NCI-H146 treated with DMSO at 0.1 percent for 48 hours (cell line): Measurements from ENCODE around the gene CLIP2.

Experiments
- DNase-seq: peaks from one replicate; lab custom pipeline; 2025; ENCODE audit not compliant: unreplicated experiment; lab: John Stamatoyannopoulos, UW

Gene CLIP2

DNA sequence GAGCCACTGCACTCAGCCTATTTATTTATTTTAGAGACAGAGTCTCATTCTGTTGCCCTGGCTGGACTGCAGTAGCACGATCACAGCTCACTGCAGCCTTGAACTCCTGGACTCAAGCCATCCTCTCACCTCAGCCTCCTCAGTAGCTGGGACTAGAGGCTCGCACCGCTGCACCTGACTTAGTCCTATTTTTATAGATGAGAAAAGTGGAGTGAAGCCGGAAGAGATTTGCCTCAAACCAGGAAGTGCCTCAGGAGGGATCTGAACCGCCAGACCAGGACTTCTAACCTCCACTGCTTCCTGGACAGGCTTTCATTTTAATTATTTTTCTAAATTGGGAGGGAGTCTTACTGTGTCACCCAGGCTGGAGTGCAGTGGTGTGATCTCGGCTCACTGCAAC is 17.5 kb upstream of the CLIP2 start:
- no peak for DNase-seq

DNA sequence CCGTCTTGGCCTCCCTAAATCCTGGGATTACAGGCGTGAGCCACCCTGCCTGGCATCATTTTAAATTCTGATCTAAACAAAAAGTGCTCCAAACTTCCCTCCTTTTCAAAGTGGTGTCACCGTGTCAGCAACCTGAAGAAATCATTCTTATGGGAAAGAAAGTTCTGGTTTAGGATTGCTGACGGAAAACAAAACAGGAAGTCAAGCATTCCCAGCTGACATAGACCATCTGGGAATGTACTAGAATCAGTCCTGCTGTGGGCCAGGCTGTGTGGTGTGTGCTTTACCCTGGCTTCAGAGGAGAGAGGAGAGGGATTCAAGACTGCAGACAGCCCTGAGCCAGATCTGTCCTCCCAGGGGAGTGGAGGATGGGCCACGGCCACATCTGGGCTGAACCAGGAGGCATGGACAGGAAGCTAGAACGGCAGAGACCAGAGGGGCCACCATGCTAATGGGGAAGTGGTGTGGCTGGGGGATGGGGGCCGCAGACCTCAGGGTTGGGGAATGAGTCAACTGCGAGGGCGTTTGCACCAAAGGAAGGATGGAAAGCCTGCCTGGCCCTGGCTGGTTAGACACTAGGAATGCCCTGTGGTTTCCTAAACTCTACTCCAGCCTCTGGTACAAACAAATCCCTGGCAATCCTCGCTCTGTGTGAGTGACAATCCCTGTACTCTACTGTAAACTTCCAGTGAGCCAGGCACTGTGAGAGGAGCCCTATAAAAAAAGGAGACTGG is 16.7 kb upstream of the CLIP2 start:
- no peak for DNase-seq

DNA sequence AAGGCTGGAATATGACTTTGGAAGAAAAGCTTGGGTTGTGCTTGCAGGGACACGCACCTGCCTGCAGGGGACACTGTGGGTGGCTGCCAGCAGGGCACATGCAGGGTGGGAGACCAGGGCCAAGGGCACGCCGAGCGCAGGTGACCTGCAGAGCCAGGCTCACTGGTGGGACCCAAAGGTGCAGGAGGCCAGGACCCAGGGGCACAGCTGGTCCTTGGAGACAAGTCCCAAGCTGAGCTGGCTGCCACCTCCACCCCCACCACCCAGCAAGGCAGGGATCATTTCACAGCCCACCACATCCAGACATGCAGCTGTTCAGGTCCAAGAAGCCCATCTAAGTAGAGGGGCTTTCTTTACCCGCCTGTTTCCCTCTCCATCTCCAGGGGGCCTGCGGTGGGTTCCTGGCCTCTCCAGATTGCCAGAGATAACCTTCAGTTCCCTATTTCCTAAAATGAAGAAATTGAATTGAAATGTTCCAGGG is 13.8 kb upstream of the CLIP2 start:
- DNase-seq = no peak

DNA sequence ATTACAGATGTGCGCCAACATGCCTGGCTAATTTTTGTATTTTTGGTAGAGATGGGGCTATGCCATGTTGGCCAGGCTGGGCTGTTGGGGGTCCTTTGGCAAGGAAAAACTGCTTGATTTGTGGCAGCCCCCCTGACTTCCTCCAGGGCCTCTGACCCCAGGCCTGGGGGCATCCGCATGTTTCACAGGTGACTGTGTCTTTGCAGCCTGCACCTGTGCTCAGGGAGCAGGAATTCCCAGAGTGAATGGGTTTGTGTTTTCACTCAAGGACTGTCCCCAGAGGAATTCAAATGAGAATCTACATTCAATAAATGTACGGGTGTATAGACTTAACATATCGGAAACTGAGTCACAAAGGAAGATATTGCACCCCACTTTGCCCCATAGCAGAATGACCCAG is 11.6 kb upstream of the CLIP2 start:
- no peak for DNase-seq

DNA sequence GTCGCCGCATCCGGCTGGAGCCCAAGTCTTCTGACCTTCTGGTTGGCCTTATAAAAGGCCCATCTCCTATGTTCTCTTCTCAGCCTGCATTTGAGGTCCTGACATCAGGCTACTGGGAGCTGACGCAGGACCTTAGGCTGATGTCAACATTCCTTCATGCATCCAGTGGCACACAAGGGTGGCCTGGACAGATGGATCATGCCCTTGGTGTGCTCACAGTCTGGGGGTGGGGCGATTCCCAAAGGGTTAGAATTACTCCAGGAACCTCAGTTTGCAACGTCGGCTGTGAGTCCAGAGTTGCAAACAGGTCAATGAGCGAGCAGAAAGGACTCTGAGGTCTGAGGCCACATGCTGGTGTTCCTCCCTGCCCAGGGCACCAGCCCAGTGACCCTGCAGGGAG is 8.2 kb upstream of the CLIP2 start:
- no peak for DNase-seq

DNA sequence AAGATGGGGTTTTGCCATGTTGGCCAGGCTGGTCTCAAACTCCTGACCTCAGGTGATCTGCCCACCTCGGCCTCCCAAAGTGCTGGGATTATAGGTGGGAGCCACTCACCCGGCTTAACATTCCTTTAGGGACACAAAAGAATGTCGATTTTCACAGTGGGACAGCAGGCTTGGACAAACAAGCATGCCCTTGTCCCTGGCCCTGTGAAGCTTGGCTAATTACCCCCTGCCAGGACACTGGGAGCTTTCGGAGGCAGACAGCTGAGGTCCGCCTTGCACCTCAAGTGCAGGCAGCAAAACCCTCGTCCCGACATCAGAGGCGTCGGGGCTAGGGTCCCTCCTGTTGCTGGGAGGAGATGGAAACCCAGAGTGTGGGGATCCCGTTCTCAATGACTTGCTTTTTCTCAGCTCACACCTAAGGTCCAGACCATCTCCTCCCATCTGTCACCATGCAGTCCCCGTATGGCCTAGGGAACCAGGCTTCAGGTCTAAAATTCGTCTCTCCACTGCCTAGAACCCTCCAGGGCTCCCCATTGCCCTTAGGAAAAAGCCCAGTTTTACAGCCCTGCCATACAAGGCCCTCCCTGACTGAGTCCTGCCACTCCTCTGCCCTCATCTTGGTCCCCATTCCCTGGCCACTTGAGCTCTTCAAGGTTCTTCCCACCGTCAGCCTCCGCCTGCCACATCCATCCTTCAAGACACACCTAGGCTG is 6.3 kb upstream of the CLIP2 start:
- DNase-seq = peak; percentile 24

DNA sequence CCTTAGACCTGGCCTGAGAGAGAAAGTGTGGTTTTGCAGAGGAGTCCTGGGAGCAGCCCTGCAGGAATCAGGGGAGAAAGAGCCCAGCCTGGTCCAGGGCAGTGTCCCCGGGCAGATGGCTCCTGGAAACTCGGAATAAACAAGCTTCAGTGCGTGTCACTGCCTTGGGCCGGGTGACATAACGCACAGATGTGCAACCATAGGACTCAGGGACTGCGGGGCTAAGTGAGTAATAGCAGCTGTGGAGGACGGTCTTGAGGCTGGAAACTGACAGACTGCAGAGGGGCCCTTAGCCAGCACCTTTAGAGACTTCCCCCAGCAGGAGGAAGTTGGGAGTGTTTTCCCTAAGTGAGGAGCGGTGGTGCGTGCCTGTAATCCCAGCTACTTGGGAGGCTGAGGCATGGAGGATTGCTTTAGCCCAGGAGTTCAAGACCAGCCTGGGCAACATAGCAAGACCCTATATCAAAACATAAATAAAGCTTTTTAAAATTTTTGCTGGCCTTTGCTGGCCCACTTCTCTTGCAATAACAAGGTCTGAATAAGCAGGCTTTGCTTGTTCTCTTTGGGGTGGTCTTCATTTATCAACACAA is 5.3 kb upstream of the CLIP2 start:
- DNase-seq = no peak

DNA sequence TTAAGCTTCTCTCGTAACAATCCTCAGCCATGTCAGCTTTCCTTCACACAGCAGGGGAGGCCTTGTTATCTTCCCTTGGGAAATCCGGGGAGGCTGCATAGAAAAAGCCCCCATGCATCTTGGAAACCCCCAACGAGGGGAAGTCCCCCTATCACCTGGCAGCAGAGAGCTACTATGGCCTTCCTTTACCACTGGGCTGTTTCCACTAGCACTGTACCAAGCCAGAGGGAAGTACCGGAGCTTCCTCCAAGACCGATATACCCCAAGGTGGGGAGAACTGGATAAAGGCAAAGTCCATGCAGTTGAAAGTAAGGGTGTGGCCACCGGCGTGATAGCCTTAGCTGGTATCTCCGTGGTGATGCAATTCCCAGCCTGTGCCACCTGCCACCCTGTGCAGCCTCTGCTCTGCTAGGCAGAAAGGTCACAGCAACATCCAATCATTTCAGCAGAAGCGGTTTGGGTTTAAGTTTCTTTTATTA is 4.4 kb upstream of the CLIP2 start:
- DNase-seq = no peak

DNA sequence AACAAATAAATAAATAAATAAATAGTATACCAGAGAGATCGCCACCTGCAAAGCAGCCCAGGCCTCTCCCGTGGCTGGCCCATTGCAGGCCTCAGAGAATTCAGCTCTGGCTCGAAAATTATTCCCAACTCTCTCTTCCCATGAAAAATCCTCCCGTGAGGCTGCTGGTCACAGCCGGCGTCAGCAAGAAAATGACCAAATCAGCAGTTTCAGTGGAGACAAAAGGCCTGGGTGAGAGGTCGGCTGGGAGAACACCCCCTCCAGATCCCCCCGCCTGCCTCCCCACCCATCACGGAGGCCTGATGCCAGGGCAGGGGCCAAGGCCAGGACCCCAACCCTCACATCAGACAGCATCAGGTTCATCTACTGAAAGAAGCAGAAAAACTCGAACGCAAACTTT is 3.1 kb upstream of the CLIP2 start:
- no peak for DNase-seq

DNA sequence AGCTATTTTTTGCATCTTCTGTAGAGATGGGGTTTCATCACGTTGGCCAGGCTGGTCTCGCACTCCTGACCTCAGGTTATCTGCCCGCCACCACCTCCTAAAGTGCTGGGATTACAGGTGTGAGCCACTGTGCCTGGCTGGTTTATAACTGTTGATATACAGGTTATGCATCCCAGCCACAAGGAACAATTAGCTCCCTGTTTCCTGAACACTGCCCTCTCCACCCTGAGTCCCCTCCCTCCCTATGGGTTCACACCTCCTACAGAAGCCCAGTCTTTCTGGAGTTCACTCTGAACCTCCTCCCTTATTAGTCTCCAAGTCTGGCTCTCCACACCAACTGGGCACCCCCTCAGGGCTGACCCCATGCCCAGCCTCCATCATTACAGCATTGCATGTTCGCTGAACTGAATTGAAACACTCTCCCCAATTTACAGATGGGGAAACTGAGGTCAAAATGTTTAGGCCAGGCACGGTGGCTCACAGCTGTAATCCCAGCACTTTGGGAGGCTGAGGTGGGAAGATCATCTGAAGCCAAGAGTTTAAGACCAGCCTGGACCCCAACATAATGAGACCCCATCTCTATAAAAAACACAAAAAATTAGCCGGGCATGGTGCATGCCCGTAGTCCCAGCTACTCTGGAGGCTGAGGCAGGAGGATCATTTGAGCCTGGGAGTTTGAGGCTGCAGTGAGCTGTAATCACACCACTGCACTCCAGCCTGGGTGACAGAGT is 1.7 kb upstream of the CLIP2 start:
- no peak for DNase-seq

DNA sequence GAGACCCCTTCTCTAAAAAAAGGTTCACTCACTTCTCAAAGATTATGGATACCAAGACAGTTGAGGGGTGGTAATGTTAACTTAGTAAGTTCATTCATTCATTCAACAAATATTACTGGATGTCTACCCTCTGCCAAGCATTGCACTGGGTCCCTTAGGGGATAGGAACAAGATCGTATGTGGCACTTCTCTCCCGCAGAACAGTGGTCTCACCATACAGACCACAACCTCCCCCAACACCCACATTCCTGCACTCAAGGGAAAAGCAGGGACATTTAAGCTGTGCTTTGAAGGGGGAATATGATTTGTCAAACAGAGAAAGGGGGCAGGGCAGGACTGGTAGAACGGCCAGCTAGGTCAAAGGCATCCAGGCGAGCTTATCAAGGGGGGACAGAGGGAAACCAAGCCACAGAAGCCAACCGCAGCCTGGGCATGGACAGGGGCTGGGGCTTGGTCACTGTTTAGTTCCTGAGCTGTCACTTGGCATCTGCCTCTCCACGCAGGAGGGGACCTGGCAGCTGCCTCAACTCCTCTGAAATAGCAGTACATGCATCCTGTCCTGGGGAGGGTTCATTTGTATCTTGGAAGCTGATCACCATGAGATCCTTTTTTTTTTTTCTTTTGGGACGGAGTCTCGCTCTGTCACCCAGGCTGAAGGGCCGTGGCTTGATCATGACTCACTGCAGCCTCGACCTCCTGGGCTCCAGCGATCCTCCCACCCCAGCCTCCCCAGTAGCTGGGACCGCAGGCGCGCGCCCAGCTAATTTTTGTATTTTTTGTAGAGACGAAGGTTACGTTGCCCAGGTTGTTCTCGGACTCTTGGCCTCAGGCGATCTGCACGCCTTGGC is 949 bp upstream of the CLIP2 start:
- no peak for DNase-seq

DNA sequence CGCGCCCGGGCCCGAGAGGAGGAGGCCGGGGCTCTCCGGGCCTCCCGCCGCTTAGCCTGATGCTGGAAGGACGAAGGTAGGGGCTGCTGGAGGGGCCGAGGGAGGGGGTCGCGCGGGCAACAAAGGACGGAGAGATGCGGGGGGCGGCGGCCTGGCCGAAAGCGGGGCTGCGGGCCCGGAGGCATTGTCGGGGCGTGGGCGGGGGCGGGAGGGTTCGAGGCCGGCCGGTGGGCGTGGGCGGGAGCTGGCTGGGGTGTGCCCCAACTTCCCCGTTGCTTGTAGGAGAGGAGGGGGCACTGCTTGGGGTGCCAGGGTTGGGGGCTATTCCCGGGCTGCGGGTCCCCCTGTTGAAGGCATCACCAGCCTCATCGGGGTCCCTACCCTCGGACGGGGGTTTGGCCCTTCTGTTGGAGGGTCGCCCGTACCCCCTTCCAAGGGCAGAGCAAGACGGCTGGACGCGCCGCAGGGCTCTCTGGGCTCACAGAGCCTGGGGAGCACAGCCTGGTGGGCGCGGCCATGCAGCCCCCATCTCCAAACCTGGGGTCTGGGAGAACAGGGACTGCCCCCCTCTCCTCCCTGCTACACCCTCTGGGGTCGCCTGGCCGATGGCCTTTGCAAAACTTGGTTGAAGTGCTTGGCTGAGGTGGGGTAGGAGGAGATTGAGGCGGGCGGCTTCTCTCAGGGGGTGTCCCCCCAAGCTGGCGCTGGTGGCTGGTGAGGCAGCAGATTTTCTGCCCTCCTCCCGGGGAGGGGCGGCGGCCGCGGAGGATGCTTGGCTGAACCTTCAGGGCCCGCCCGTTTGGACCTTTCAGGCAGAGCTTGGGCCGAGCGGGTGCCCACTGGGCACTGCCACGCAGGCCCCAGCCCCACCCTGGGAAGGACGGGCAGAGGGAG is 699 bp downstream of the CLIP2 start:
- no peak for DNase-seq

DNA sequence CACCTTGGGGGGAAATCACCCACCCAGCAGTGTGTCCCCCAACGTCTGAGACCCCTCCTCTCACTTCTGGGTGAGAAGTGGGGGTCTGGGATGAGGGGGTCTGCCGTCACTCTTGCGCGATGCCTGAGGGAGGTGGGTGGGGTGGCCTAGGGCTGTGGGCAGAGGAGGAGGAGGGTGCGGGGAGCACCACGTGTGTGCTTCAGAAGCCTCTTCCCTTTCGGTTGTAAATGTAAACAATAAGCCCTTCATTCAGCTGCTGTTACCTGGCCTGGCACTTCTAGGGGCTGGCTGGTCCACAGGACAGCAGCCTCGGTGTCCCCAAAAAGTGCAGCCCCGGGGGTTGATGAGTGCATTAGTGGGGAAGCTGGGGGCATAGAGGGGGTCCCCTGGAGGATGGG is 1.3 kb downstream of the CLIP2 start:
- DNase-seq = no peak

DNA sequence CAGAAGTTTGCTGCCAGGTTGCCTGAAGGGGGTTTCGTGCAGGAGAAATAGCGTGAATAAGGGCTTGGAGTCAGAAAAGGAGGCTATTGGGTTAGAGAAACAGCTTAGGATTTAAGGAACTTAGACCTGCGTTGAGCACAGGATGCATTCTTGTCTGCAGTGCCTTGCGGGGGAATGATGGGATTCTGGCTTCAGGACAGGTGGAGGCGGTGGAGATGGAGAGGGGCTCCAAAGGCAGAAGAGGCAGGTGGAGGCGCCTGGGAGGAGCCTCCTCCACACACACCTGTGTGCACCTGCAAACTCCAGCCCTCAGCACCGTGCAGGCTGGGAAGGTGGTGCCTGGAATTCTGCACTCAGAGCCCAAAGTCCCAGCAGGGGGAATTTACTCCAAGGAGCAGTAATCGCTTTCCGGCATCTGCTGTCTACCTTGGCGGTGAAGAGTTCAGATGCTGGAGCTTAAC is 1.8 kb downstream of the CLIP2 start:
- DNase-seq = peak; percentile 33

DNA sequence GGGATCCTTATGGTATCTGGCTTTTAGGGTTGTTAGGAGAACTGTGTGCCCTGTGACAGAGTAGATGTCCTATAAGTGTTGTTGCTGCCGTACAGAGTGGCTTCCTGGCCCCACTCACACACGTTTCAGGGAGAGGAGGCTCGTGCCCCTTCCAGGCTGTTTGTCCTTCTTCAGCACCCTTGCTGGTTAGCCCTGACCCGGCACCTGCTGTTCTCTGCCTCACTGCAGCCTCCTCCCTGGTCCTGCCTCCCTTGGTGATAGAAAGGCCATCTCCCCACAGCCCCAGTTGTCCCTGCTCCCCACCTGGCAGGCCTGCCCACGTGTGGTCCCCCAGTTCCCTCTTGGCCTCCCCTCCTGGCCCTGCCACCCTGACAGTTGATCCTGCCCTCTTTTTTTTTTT is 2.3 kb downstream of the CLIP2 start:
- no peak for DNase-seq

DNA sequence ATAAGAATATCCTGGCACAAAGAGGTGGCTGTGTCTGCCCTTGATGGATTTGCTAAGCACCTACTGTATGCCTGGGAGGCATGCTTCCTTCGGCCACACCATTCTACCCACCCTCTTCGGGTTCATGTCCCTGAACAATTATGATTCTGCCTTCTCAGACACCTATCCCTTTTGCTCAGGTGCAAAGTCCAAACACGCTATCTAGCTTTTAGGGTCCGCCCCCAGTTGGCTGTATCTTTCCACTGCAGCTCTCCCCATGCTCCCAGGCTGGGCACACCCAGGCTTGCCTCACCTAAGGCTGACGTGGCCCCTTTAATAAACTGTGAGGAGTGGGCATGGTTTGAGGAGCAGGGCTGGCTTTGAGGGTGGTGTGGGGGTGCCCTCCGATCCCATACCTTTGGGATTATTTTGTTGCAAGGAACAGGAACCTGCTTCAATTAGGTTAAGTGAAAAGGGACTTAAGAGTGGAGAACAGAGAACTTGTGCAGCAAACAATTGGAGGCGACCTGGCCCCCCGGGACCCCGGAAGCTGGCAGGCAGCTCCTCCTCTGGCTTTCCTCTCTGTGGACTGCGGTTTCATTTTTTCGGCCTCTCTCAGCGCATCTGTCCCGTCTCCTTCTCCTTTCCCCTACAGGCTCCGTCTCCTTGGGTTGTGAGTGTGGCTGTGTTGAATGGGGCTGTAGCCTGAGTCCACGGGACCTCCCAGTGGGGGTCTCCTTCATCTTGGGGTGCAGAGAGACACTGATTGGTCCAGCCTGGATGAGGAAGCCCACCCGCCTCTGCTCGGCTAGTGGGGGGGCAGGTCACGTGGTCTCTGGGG is 3.8 kb downstream of the CLIP2 start:
- no peak for DNase-seq

DNA sequence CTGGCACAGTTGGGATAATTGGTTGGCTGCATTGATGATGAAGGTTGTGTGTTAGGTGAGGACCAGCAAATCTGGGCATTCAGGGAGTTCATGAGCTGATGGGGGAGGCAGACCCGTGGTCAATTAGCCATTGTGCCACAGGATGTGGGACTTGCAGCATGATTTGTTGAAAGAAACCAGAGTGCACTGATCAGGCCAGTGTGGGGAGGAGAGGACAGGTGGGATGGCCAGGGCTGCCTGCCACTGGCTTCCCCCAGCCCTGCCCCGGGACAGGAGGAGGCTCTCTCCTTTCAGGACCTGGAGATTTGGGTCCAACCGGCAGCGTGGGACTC is 4.3 kb downstream of the CLIP2 start:
- no peak for DNase-seq

DNA sequence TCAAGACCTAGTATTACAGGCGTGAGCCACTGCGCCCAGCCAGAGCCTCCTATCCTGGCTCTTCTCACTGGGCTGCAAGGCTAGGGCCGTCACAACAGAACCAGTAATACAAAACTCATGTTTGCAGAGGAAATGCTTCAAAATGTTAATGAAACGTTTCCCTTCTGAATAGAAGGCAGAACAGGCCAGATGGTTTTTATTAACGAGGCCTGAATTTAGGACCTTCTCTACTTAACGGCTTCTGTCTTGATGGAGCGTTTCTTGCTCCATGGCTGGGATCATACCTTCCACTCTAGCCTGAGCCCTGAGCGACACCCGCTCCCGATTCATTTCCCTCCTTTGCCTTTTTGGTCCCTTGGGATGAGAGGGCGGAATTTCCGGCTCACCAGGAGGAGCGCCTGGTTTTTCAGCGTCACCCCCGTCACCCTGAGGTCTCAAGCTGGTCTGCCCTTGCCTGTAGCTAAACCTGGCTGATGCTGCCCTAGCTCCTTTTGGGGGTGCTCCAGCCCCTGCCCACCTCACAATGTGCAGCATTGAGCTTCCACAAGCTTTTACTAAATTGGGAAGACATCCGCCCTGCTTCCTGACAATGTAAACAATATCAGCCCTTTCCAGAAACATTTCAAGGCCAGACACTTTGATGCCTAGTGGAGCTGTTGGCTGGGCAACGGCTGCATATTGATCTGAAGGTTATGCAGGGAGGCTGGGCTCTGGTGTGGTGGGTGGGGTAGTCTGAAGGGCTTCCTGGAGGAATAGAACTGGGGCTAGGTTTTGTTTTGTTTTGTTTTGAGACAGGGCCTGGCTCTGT is 5.2 kb downstream of the CLIP2 start:
- DNase-seq = no peak
